22Rv1 (cell line): ENCODE results near the gene RAMACL.

Experiments
- ZFX ChIP-seq: fragments of 450-650 bp; IDR thresholded peaks from 2 replicates; pipeline ENCODE4 v1.6.1; 2017; ENCODE audit warnings: antibody characterized with exemption, borderline replicate concordance
- TF ChIP-seq, protein P1 (sequence below): fragments of 450-650 bp; IDR thresholded peaks from 2 replicates; pipeline ENCODE4 v1.5.1; 2017; ENCODE audit warnings: mild to moderate bottlenecking

DNA sequence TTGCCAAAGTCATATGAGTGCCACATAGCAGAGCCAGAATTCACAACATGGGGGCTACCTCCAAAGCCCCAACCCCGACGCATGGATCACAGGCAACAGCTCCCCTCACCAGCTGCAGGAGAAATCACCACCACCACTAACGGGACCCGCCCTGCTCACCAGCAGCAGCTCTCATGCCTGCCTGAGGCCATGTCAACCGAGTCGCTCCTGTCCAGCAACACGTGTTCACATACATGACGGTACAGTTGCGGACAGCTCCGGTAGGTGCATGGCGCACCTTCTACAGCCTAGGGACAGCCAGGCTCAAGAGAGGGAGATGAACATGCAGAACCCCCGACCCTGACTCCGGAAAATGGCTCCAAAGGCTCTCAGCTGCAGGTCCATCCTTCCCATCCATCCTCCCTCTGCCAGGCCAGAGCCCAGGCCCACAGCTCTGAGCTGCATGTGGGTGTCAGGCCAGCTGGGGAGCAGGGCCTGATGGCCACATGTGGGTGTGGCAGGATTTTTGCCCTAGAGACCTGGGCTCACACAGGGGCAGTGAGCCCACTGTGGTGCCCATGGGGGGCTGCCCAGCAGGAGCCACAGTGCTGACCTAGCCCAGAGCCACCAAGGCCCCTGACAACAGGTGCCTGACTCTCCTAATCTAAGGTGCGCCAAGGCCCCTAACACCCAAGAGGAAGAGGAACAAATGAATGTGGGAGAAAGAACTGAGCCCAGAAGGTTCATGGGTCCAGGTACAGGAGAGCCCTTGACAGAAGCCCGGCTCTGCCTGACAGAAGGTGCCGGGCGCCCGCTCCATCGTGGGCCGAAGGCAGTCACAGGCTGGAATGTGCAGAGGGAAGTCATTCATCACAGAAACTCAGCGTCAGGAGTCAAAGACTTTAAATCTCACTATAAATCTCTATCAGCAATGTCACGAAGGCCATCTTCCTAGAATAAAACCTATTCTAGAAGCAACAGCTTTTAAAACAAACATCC, 30.1 kb upstream of the RAMACL start:
- TF ChIP-seq, protein P1, sequence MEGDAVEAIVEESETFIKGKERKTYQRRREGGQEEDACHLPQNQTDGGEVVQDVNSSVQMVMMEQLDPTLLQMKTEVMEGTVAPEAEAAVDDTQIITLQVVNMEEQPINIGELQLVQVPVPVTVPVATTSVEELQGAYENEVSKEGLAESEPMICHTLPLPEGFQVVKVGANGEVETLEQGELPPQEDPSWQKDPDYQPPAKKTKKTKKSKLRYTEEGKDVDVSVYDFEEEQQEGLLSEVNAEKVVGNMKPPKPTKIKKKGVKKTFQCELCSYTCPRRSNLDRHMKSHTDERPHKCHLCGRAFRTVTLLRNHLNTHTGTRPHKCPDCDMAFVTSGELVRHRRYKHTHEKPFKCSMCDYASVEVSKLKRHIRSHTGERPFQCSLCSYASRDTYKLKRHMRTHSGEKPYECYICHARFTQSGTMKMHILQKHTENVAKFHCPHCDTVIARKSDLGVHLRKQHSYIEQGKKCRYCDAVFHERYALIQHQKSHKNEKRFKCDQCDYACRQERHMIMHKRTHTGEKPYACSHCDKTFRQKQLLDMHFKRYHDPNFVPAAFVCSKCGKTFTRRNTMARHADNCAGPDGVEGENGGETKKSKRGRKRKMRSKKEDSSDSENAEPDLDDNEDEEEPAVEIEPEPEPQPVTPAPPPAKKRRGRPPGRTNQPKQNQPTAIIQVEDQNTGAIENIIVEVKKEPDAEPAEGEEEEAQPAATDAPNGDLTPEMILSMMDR: no peak
- no peak for TF ChIP-seq ZFX
